ENCODE data around the gene TMEM247.

DNA sequence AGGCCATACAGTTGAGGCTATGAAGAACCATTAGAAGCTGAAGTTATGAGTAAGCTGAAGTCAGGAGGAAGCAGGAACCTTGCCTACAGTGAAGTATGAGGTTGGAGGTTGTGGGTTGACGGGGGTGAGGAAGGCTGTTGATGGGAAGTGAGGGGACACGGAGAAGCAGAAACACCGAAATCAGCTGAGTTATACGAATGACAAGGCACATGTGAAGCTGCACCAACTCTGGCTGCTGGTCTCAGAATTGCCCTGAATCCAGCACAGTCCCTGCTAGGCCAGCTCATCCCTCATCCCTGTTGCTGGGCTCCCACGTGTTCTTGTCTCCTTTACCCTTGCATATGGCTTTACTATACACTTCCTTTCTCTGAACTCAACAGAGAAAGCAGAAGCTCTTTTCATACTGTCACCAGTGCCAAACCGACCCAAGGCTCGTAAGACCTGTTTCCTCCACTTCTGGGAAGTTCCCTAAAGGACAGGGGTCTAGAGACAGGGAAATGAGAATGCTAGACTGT lies 9.2 kb upstream of the TMEM247 start:
- TF ChIP-seq, protein P1, sequence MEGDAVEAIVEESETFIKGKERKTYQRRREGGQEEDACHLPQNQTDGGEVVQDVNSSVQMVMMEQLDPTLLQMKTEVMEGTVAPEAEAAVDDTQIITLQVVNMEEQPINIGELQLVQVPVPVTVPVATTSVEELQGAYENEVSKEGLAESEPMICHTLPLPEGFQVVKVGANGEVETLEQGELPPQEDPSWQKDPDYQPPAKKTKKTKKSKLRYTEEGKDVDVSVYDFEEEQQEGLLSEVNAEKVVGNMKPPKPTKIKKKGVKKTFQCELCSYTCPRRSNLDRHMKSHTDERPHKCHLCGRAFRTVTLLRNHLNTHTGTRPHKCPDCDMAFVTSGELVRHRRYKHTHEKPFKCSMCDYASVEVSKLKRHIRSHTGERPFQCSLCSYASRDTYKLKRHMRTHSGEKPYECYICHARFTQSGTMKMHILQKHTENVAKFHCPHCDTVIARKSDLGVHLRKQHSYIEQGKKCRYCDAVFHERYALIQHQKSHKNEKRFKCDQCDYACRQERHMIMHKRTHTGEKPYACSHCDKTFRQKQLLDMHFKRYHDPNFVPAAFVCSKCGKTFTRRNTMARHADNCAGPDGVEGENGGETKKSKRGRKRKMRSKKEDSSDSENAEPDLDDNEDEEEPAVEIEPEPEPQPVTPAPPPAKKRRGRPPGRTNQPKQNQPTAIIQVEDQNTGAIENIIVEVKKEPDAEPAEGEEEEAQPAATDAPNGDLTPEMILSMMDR (IDR thresholded peaks at IDR 0.05) = no peak
- TF ChIP-seq POLR2A (IDR thresholded peaks at IDR 0.05) = no peak

Data from testis (tissue), 2 donors.